ENCODE results near the gene RNU4-1.

- TF ChIP-seq CTCF (conservative IDR thresholded peaks at IDR 0.05; ENCODE audit: low read length): no peak
- TF ChIP-seq EZH2phosphoT487 (IDR thresholded peaks at IDR 0.05; ENCODE audit: borderline replicate concordance, low read depth, low read length): no peak
These were observed 35.2 kb upstream of the RNU4-1 start for GRCh38 chr12:120328228-120328627.

Data from OCI-LY7 (cell line).